Endothelial cell of umbilical vein (primary cell): Measurements from ENCODE around the gene CTXND1. TPM values are rescaled to one million over a fixed set of nuclear protein-coding genes. Genes with fewer than 3 reads are reported as not detected.

Experiments
- BruUV-seq: library from RNA; stranded (reverse); fragments of 400-500 nt; replicated peaks from 2 replicates; lab custom pipeline; 2021; lab: Mats Ljungman, UMichigan
- CTCF ChIA-PET: fragments of 300-600, 350-600 bp; sonication (Branson Sonifier 250); formaldehyde crosslinking; loops from one replicate; lab custom pipeline; 2021; ENCODE audit warnings: antibody characterized with exemption, inconsistent platforms; lab: Charles Lee
- POLR2A ChIA-PET: fragments of 300-600, 350-600 bp; sonication (Branson Sonifier 250); formaldehyde crosslinking; loops from one replicate; lab custom pipeline; 2021; ENCODE audit warnings: antibody characterized with exemption, inconsistent platforms; lab: Charles Lee
- DNase-seq: peaks from one replicate; pipeline ENCODE4 v3.0.0-alpha.2; 2011; ENCODE audit warnings: low read depth, low spot score
- FAIRE-seq: peaks from 2 replicates; lab custom pipeline; 2011; peaks lifted over from hg19 to GRCh38; lab: Jason Lieb, UNC
- H2AFZ ChIP-seq: 2 replicates; pipeline ENCODE4 v1.6.0; 2012; ENCODE audit warnings: low read depth, low read length, control low read depth, inconsistent platforms
- H3K27ac ChIP-seq: 2 replicates; pipeline ENCODE4 v1.5.1; 2011; ENCODE audit warnings: low read depth, mild to moderate bottlenecking, control low read depth, low read length, moderate library complexity; ENCODE audit not compliant: insufficient read depth
- H3K27me3 ChIP-seq, 2 experiments: 2 replicates each; pipeline versions ENCODE4 v1.6.0 to v1.6.1; 2011; ENCODE audit warnings: low read length in 2 of 2, mixed read lengths in 1 of 2; ENCODE audit not compliant: control insufficient read depth in 2 of 2, insufficient read depth in 2 of 2
- H3K36me3 ChIP-seq, 2 experiments: 2 replicates in 1 of 2; 3 replicates in 1 of 2; pipeline ENCODE4 v1.5.1; 2011; ENCODE audit warnings: low read length in 2 of 2, mild to moderate bottlenecking in 1 of 2, moderate library complexity in 1 of 2; ENCODE audit not compliant: control insufficient read depth in 2 of 2, insufficient read depth in 2 of 2; ENCODE audit errors: extremely low read depth in 1 of 2
- H3K4me1 ChIP-seq: 3 replicates; pipeline ENCODE4 v1.5.1; 2011; ENCODE audit warnings: mild to moderate bottlenecking, low read length; ENCODE audit not compliant: control insufficient read depth, insufficient read depth; ENCODE audit errors: extremely low read depth
- H3K4me2 ChIP-seq: 2 replicates; pipeline ENCODE4 v1.6.1; 2011; ENCODE audit warnings: low read length, control low read depth, mixed read lengths; ENCODE audit not compliant: insufficient read depth
- H3K4me3 ChIP-seq, 3 experiments: fragments of 200-600 bp in 1 of 3; sonication (generic), shearing (Covaris generic) in 1 of 3; replicated peaks in 1 of 3; 2 replicates each; pipeline ENCODE4 v1.5.1; 2011 to 2016; ENCODE audit warnings: control low read depth in 3 of 3, low read length in 3 of 3, mild to moderate bottlenecking in 2 of 3, inconsistent platforms in 1 of 3, low read depth in 1 of 3, moderate library complexity in 1 of 3; ENCODE audit not compliant: insufficient read depth in 1 of 3
- H3K79me2 ChIP-seq: 2 replicates; pipeline ENCODE4 v1.6.0; 2012; ENCODE audit warnings: low read length, inconsistent platforms; ENCODE audit not compliant: control insufficient read depth, insufficient read depth
- H3K9ac ChIP-seq: replicated peaks from 2 replicates; pipeline ENCODE3; 2011; ENCODE audit warnings: low read length, control low read depth; ENCODE audit not compliant: insufficient read depth; ENCODE audit errors: extremely low read depth
- H3K9me1 ChIP-seq: replicated peaks from 3 replicates; pipeline ENCODE4 v1.6.0; 2011; ENCODE audit warnings: mild to moderate bottlenecking, low read length; ENCODE audit not compliant: control insufficient read depth, insufficient read depth; ENCODE audit errors: extremely low read depth
- H3K9me3 ChIP-seq: replicated peaks from 2 replicates; pipeline ENCODE4 v1.5.1; 2012; ENCODE audit warnings: low read length, inconsistent platforms; ENCODE audit not compliant: control insufficient read depth, insufficient read depth
- H4K20me1 ChIP-seq: replicated peaks from 2 replicates; pipeline ENCODE3; 2011; ENCODE audit warnings: mild to moderate bottlenecking, low read length; ENCODE audit not compliant: control insufficient read depth, insufficient read depth; ENCODE audit errors: extremely low read depth
- CTCF ChIP-seq, 2 donors: IDR thresholded peaks; 1 replicate in 1 of 2; 2 replicates in 1 of 2; pipeline ENCODE4 v1.5.1; 2011; ENCODE audit warnings: low read length in 2 of 2, mild to moderate bottlenecking in 2 of 2, moderate library complexity in 2 of 2, control low read depth in 1 of 2, inconsistent platforms in 1 of 2, low read depth in 1 of 2; ENCODE audit not compliant: insufficient read depth in 1 of 2; ENCODE audit errors: extremely low read depth in 1 of 2
- GATA2 ChIP-seq: IDR thresholded peaks from 2 replicates; pipeline ENCODE4 v1.7.0; 2011; ENCODE audit warnings: low read depth, mild to moderate bottlenecking, moderate library complexity, mixed read lengths, low read length; ENCODE audit not compliant: insufficient read length, insufficient read depth
- MAX ChIP-seq: IDR thresholded peaks from 2 replicates; pipeline ENCODE4 v1.6.1; 2011; ENCODE audit not compliant: insufficient read depth, insufficient read length
- MYC ChIP-seq: IDR thresholded peaks from one replicate; pipeline ENCODE4 v1.6.1; 2011; ENCODE audit warnings: mild to moderate bottlenecking, low read depth, low read length
- dilution Hi-C: fragments of 300-500 bp; cut with MboI; formaldehyde crosslinking; loops from one replicate; pipeline ENCODE4 v1.15.0; 2019; ENCODE audit warnings: low sequenced_read_pairs; ENCODE audit not compliant: extremely low pct_ligation_motif_present
- intact Hi-C: fragments of 100-400 bp; cut with micrococcal nuclease; formaldehyde crosslinking; loops from one replicate; pipeline ENCODE4 v1.10.0; 2022
- polyA plus RNA-seq, 4 experiments: library from polyadenylated mRNA; depleted of rRNA in 3 of 4; stranded (reverse) in 3 of 4; unstranded in 1 of 4; fragments of >200 nt; gene quantifications; 2 replicates each; pipeline versions ENCODE4 v1.2.1 to v1.2.3, GENCODE V29; 2011 to 2012; ENCODE audit warnings: missing spikeins in 1 of 4
- total RNA-seq: library from RNA; stranded (reverse); gene quantifications from 2 replicates; pipeline ENCODE4 v1.2.3, GENCODE V29; 2021

The CTXND1 gene
- total and polyA plus RNA-seq, 2 donors (not counting 3 experiments of a cell fraction or from before 2014, with no cell fraction given), result not detected

- no peaks in the 10 kb centered on the region for H3K9me1 ChIP-seq
- no peak for DNase-seq
- POLR2A ChIA-PET, result no interaction called here
Measured at GRCh38 chr15:80288131-80288530, 36.1 kb upstream of the CTXND1 start.

More at GRCh38 chr15:80288131-80288530, 36.1 kb upstream of the CTXND1 start:
- FAIRE-seq, result no peak
- H3K27ac ChIP-seq, result no peak overlapping the region
- TF ChIP-seq CTCF (IDR thresholded peaks at IDR 0.05; ENCODE audit: extremely low read depth in 1 of 2, insufficient read depth in 1 of 2, low read depth in 1 of 2, low read length in 2 of 2) (no peak), MYC (no peak), MAX (no peak), GATA2 (no peak)
- H3K9me3 ChIP-seq, result no peaks in the 10 kb centered on the region
- H3K4me2 ChIP-seq, result no peak overlapping the region
- dilution Hi-C loops (no loop called here), intact Hi-C loops (no loop called here)
- H3K4me1 ChIP-seq, result no peaks in the 10 kb centered on the region
- no peaks in the 10 kb centered on the region for H3K79me2 ChIP-seq
- H3K9ac ChIP-seq, result no peak overlapping the region
- no TSS peak for BruUV-seq
- no peak overlapping the region for H2AFZ ChIP-seq
- no peak overlapping the region for H3K4me3 ChIP-seq
- H3K27me3 ChIP-seq, result no peaks in the 10 kb centered on the region
- no peaks in the 10 kb centered on the region for H4K20me1 ChIP-seq
- CTCF ChIA-PET, result interaction anchor here (1.0 kb wide), 1 partner anchor 15 kb away, joined by 3 read pairs; no protein-coding TSS in a partner anchor
- no peaks in the 10 kb centered on the region for H3K36me3 ChIP-seq
